ENCODE results near the gene DNAJA3.

Gene DNAJA3

DNA sequence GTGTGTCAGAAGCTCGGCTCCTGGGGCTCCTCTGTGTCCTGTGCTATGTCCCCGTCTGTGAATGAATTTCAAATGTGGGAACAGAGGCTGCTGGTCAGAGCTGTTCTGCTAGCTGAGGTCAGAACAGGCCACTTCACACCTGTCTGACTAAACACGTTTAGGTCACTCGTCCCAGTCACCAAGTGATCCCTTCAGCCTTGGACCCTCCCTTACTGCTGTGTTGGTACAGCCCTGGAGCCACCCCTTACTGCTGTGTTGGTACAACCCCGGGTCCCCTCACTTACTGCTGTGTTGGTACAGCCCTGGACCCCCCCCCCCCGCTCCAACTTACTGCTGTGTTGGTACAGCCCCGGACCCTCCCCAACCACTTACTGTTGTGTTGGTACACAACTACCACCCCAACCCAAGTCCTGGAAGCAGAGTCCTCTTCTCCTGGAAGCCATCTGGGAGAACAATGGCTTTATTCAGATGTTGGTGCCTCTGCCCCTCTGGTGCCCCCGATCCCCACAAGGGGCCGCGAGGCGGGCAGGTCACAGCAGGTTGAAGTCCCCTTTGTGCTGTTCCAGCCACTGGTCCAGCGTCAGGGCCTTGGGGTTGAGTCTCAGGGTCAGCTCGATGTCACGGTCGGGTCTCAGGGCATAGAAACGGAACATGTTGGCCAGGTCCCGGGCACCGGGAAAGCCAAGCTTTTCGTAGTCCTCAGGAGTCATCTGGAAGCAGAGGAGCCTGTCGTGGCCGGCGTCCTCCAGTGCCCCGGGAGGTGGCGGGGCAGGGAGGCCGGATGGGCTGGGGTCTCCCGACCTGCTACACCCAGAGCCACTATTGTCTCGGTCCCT, 35.8 kb downstream of the DNAJA3 start:
- no peaks in the 10 kb centered on the region for H3K79me2 ChIP-seq (ENCODE audit: low read length)
- no peaks in the 10 kb centered on the region for H3K4me1 ChIP-seq (ENCODE audit: low read length)
- H3K9me3 ChIP-seq (replicated peaks; ENCODE audit: insufficient read depth, low read length): no peaks in the 10 kb centered on the region
- no peak overlapping the region for H3K4me3 ChIP-seq (ENCODE audit: low read length)
- no peak overlapping the region for H3K4me2 ChIP-seq (ENCODE audit: low read depth, low read length)
- no peaks in the 10 kb centered on the region for H4K20me1 ChIP-seq (ENCODE audit: insufficient read depth, low read length)
- H3K27me3 ChIP-seq (replicated peaks; ENCODE audit: insufficient read depth, low read length): no peaks in the 10 kb centered on the region
- no peak overlapping the region for H3K9ac ChIP-seq (ENCODE audit: low read length)
- H3K36me3 ChIP-seq (replicated peaks; ENCODE audit: insufficient read depth, low read length): no peaks in the 10 kb centered on the region
- no peak overlapping the region for H3K27ac ChIP-seq (ENCODE audit: low read length)
- no peaks in the 10 kb centered on the region for H3K9me2 ChIP-seq (replicated peaks; ENCODE audit: insufficient read depth, low read length)
- DNase-seq: no peak
- TF ChIP-seq EZH2phosphoT487 (IDR thresholded peaks at IDR 0.05; ENCODE audit: low read length) (no peak), EZH2 (optimal IDR thresholded peaks at IDR 0.05; ENCODE audit: low read depth, low read length) (no peak)
- TF ChIP-seq, protein P1, sequence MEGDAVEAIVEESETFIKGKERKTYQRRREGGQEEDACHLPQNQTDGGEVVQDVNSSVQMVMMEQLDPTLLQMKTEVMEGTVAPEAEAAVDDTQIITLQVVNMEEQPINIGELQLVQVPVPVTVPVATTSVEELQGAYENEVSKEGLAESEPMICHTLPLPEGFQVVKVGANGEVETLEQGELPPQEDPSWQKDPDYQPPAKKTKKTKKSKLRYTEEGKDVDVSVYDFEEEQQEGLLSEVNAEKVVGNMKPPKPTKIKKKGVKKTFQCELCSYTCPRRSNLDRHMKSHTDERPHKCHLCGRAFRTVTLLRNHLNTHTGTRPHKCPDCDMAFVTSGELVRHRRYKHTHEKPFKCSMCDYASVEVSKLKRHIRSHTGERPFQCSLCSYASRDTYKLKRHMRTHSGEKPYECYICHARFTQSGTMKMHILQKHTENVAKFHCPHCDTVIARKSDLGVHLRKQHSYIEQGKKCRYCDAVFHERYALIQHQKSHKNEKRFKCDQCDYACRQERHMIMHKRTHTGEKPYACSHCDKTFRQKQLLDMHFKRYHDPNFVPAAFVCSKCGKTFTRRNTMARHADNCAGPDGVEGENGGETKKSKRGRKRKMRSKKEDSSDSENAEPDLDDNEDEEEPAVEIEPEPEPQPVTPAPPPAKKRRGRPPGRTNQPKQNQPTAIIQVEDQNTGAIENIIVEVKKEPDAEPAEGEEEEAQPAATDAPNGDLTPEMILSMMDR (IDR thresholded peaks at IDR 0.05; ENCODE audit: low read length): no peak
- no peak overlapping the region for H2AFZ ChIP-seq (ENCODE audit: low read length)
- no peaks in the 10 kb centered on the region for H3F3A ChIP-seq (ENCODE audit: insufficient read depth, low read length)

DNA sequence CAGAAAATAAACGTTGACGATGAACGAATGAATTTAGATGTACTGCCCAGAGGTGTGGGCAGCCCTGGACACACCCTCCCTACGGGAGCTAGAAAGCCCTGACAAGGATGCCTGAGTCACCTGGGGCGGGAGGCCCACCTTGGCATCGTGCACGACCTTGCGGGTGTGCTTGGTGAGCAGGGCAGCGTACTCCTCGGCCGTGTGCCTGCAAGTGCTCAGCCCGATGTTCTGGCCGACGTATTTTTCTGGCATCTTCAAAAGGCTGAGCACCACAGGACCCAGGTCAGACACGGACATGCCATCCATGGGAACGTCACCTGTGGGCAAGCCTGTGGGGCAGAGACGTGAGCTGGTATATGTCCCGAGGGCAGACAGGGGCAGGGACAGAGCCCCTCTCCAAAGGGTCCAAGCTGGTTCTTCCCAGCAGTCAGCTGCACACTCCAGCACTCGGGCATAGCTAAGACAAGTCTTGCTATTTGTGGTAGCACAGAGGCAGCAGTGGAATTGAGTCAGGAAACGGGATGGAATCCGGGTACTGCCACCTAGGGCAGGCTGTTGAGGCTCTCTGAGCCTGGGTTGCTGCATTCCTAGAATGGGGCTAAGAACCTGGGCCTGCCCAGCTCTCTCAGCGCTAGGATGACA, 38.0 kb downstream of the DNAJA3 start:
- DNase-seq: no peak
- Histone ChIP-seq H4K20me1 (ENCODE audit: insufficient read depth, low read length) (no peaks in the 10 kb centered on the region), H3K27ac (ENCODE audit: low read length) (no peak overlapping the region), H3K36me3 (replicated peaks; ENCODE audit: insufficient read depth, low read length) (no peaks in the 10 kb centered on the region), H3K9ac (ENCODE audit: low read length) (no peak overlapping the region), H3K9me3 (replicated peaks; ENCODE audit: insufficient read depth, low read length) (no peaks in the 10 kb centered on the region), H3K9me2 (replicated peaks; ENCODE audit: insufficient read depth, low read length) (no peaks in the 10 kb centered on the region), H3K4me3 (ENCODE audit: low read length) (no peak overlapping the region), H3K4me2 (ENCODE audit: low read depth, low read length) (no peak overlapping the region), H3K79me2 (ENCODE audit: low read length) (no peaks in the 10 kb centered on the region), H3K4me1 (ENCODE audit: low read length) (no peaks in the 10 kb centered on the region), H3F3A (ENCODE audit: insufficient read depth, low read length) (no peaks in the 10 kb centered on the region), H2AFZ (ENCODE audit: low read length) (no peak overlapping the region), H3K27me3 (replicated peaks; ENCODE audit: insufficient read depth, low read length) (no peaks in the 10 kb centered on the region)
- no peak for TF ChIP-seq EZH2phosphoT487 (IDR thresholded peaks at IDR 0.05; ENCODE audit: low read length)
- TF ChIP-seq EZH2 (optimal IDR thresholded peaks at IDR 0.05; ENCODE audit: low read depth, low read length): no peak
- TF ChIP-seq, protein P1 (IDR thresholded peaks at IDR 0.05; ENCODE audit: low read length): no peak

DNA sequence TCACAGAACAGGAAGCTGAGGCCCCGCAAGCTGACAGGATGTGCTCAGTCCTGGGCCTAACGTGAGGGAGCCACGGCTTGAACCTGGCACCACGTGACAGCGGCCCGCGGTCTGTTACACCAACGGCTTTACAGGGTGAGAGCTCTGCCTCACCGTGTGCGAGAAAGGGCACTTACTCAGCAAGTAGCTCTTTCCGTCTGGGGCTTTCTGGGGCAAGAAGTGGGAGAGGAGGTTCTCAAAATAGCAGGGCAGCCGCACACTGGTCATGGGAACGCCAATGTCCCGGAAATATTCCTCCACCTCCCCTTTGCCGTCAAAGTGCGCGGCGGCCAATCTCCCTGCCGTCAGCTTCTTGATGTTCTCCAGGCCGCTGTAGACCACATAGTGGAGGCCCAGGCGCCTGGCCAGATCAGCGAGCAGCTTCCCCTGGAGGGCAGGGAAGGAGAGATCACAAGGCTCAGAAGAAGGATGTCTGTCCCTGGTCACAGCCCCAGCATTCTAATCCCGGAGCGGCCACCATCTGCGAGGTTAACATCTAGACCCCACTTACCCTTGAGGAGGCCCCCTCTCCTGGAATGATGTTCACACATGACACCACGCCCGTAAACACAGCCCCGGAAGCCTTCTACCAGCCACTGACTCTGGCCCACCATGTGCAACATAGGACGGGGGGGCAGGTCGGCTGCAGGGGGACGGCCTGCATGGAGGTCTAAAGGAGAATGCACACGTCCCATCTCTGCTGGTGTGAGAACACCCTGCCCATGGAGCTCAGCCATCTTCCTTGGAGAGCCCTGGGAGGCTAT, 40.5 kb downstream of the DNAJA3 start:
- Histone ChIP-seq H3K4me1 (ENCODE audit: low read length) (no peaks in the 10 kb centered on the region), H3K36me3 (replicated peaks; ENCODE audit: insufficient read depth, low read length) (no peaks in the 10 kb centered on the region), H3K9me3 (replicated peaks; ENCODE audit: insufficient read depth, low read length) (no peaks in the 10 kb centered on the region), H3K27ac (ENCODE audit: low read length) (no peak overlapping the region), H3K4me3 (ENCODE audit: low read length) (no peak overlapping the region), H3F3A (ENCODE audit: insufficient read depth, low read length) (no peaks in the 10 kb centered on the region), H3K79me2 (ENCODE audit: low read length) (no peaks in the 10 kb centered on the region), H3K9me2 (replicated peaks; ENCODE audit: insufficient read depth, low read length) (no peaks in the 10 kb centered on the region), H3K27me3 (replicated peaks; ENCODE audit: insufficient read depth, low read length) (no peaks in the 10 kb centered on the region), H3K9ac (ENCODE audit: low read length) (no peak overlapping the region), H4K20me1 (ENCODE audit: insufficient read depth, low read length) (no peaks in the 10 kb centered on the region), H2AFZ (ENCODE audit: low read length) (no peak overlapping the region), H3K4me2 (ENCODE audit: low read depth, low read length) (no peak overlapping the region)
- TF ChIP-seq, protein P1 (IDR thresholded peaks at IDR 0.05; ENCODE audit: low read length): no peak
- no peak for TF ChIP-seq EZH2 (optimal IDR thresholded peaks at IDR 0.05; ENCODE audit: low read depth, low read length)
- no peak for TF ChIP-seq EZH2phosphoT487 (IDR thresholded peaks at IDR 0.05; ENCODE audit: low read length)
- no peak for DNase-seq

All from MM.1S (cell line).